Fibroblast of skin of abdomen (primary cell): Measurements from ENCODE around the gene SLC2A6.

ENCODE experiments used
- DNase-seq: peaks from one replicate; pipeline ENCODE4 v3.0.0-alpha.2; 2013

SLC2A6 gene

GRCh38 chr9:133436681-133437080, 42.2 kb downstream of the SLC2A6 start:
- no peak for DNase-seq

- DNase-seq = no peak
Measured at GRCh38 chr9:133433351-133433843, 45.5 kb downstream of the SLC2A6 start.

- DNase-seq = no peak
Measured at GRCh38 chr9:133430244-133430643, 48.7 kb downstream of the SLC2A6 start.

GRCh38 chr9:133429641-133430161, 49.2 kb downstream of the SLC2A6 start:
- DNase-seq = no peak

GRCh38 chr9:133429214-133429613, 49.7 kb downstream of the SLC2A6 start:
- no peak for DNase-seq

GRCh38 chr9:133428617-133429101, 50.2 kb downstream of the SLC2A6 start:
- no peak for DNase-seq

GRCh38 chr9:133427658-133428348, 51.1 kb downstream of the SLC2A6 start:
- no peak for DNase-seq

GRCh38 chr9:133426011-133426410, 52.9 kb downstream of the SLC2A6 start:
- DNase-seq = no peak

- no peak for DNase-seq
Measured at GRCh38 chr9:133425049-133425632, 53.8 kb downstream of the SLC2A6 start.

- DNase-seq = no peak
Measured at GRCh38 chr9:133424187-133424586, 54.7 kb downstream of the SLC2A6 start.

GRCh38 chr9:133423216-133423615, 55.7 kb downstream of the SLC2A6 start:
- no peak for DNase-seq

GRCh38 chr9:133421615-133422542, 57.0 kb downstream of the SLC2A6 start, which contains the start of gene ADAMTS13:
TSS of gene ADAMTS13 (plus strand) at chr9:133422367. CDS start at chr9:133422444, 77 bp downstream.
- no peak for DNase-seq
